Neuronal stem cell (in vitro differentiated cells): ENCODE measurements around the gene GPATCH2L.

Experiments used
- DNase-seq: peaks from one replicate; pipeline ENCODE4 v3.0.0-alpha.2; 2013; ENCODE audit warnings: low spot score
- H2AFZ ChIP-seq: one replicate; pipeline ENCODE4 v1.6.1; 2013; ENCODE audit warnings: mild to moderate bottlenecking, low read length, inconsistent platforms
- H2AK5ac ChIP-seq: 2 replicates; pipeline ENCODE4 v1.6.1; 2013; ENCODE audit warnings: low read depth, mild to moderate bottlenecking, inconsistent platforms, low read length, moderate library complexity, mixed read lengths
- H2BK120ac ChIP-seq: 2 replicates; pipeline ENCODE4 v1.6.1; 2013; ENCODE audit warnings: low read depth, mild to moderate bottlenecking, inconsistent platforms, low read length, moderate library complexity, mixed read lengths
- H2BK12ac ChIP-seq: one replicate; pipeline ENCODE4 v1.6.1; 2013; ENCODE audit warnings: low read length, inconsistent platforms
- H2BK15ac ChIP-seq: 2 replicates; pipeline ENCODE4 v1.6.1; 2013; ENCODE audit warnings: mild to moderate bottlenecking, low read length, inconsistent platforms, mixed read lengths
- H2BK5ac ChIP-seq: one replicate; pipeline ENCODE4 v1.6.1; 2013; ENCODE audit warnings: inconsistent platforms, mild to moderate bottlenecking, low read length, moderate library complexity
- H3K14ac ChIP-seq: one replicate; pipeline ENCODE4 v1.6.1; 2013; ENCODE audit warnings: low read length, inconsistent platforms
- H3K18ac ChIP-seq: 2 replicates; pipeline ENCODE4 v1.6.1; 2013; ENCODE audit warnings: low read length, inconsistent platforms
- H3K23ac ChIP-seq: 2 replicates; pipeline ENCODE4 v1.6.1; 2013; ENCODE audit warnings: low read depth, mild to moderate bottlenecking, mixed read lengths, low read length, inconsistent platforms; ENCODE audit not compliant: poor library complexity
- H3K27ac ChIP-seq: replicated peaks from 3 replicates; pipeline ENCODE4 v1.5.1; 2013; ENCODE audit warnings: low read length, inconsistent platforms
- H3K27me3 ChIP-seq, 3 experiments: 2 replicates each; pipeline ENCODE4 v1.6.1; 2013; ENCODE audit warnings: low read length in 3 of 3, mild to moderate bottlenecking in 2 of 3, inconsistent platforms in 1 of 3, low read depth in 1 of 3, mixed read lengths in 1 of 3, moderate library complexity in 1 of 3; ENCODE audit not compliant: control insufficient read depth in 3 of 3, insufficient read depth in 3 of 3
- H3K36me3 ChIP-seq, 2 donors: replicated peaks in 1 of 2; 2 replicates each; pipeline ENCODE4 v1.6.1; 2013; ENCODE audit warnings: low read length in 2 of 2; ENCODE audit not compliant: control insufficient read depth in 2 of 2, insufficient read depth in 2 of 2
- H3K4ac ChIP-seq: 2 replicates; pipeline ENCODE4 v1.6.1; 2013; ENCODE audit warnings: inconsistent platforms, mild to moderate bottlenecking, low read length, moderate library complexity
- H3K4me1 ChIP-seq, 2 donors: 1 replicate in 1 of 2; 2 replicates in 1 of 2; pipeline ENCODE4 v1.6.1; 2013; ENCODE audit warnings: low read length in 2 of 2, low read depth in 1 of 2; ENCODE audit not compliant: control insufficient read depth in 2 of 2, insufficient read depth in 1 of 2
- H3K4me2 ChIP-seq: one replicate; pipeline ENCODE4 v1.6.1; 2013; ENCODE audit warnings: mild to moderate bottlenecking, low read length, inconsistent platforms; ENCODE audit not compliant: insufficient read depth, poor library complexity, severe bottlenecking
- H3K4me3 ChIP-seq, 2 donors: 2 replicates each; pipeline ENCODE4 v1.5.1; 2013; ENCODE audit warnings: low read length in 2 of 2, mild to moderate bottlenecking in 2 of 2, inconsistent platforms in 1 of 2, moderate library complexity in 1 of 2
- H3K79me1 ChIP-seq: one replicate; pipeline ENCODE4 v1.6.1; 2013; ENCODE audit warnings: low read depth, mild to moderate bottlenecking, inconsistent platforms, low read length, moderate library complexity
- H3K9ac ChIP-seq: one replicate; pipeline ENCODE4 v1.6.1; 2013; ENCODE audit warnings: mild to moderate bottlenecking, low read depth, low read length, inconsistent platforms; ENCODE audit not compliant: poor library complexity
- H3K9me3 ChIP-seq, 2 donors: replicated peaks in 1 of 2; 2 replicates each; pipeline versions ENCODE3 to v1.6.1; 2013; ENCODE audit warnings: low read length in 2 of 2, mild to moderate bottlenecking in 2 of 2, inconsistent platforms in 1 of 2, low read depth in 1 of 2, mixed read lengths in 1 of 2, moderate library complexity in 1 of 2; ENCODE audit not compliant: control insufficient read depth in 2 of 2, insufficient read depth in 1 of 2
- H4K8ac ChIP-seq: one replicate; pipeline ENCODE4 v1.6.1; 2013; ENCODE audit warnings: low read depth, mild to moderate bottlenecking, inconsistent platforms, low read length, moderate library complexity
- H4K91ac ChIP-seq: one replicate; pipeline ENCODE4 v1.6.1; 2013; ENCODE audit warnings: low read length, low read depth, mild to moderate bottlenecking, inconsistent platforms; ENCODE audit not compliant: poor library complexity
- WGBS, 2 donors: extraction: QIAGEN DNeasy Blood & Tissue Kit; methylation state at CpG; one replicate each; pipeline ENCODE4 v1.1.7; 2013; ENCODE audit warnings: missing lambda C conversion rate in 2 of 2, mixed read lengths in 1 of 2; ENCODE audit not compliant: insufficient read length in 2 of 2, insufficient replicate concordance in 1 of 2; ENCODE audit errors: extremely low coverage in 2 of 2; 5-methylcytosine and 5-hydroxymethylcytosine counted together

The GPATCH2L gene

GRCh38 chr14:76163668-76164363 lies 12.1 kb downstream of the GPATCH2L start:
- Histone ChIP-seq H3K4ac (no peak overlapping the region), H2BK12ac (no peak overlapping the region), H3K18ac (no peak overlapping the region), H4K91ac (no peak overlapping the region), H3K4me2 (no peak overlapping the region), H2AFZ (no peak overlapping the region), H3K27ac (no peak overlapping the region), H2AK5ac (no peak overlapping the region), H3K36me3 (peaks cover 9 to 89% of the 10 kb centered on the region in 2 donors), H3K27me3 (no peaks in the 10 kb centered on the region), H3K14ac (no peak overlapping the region), H2BK120ac (no peak overlapping the region), H2BK15ac (no peak overlapping the region), H3K4me3 (no peak overlapping the region), H2BK5ac (no peak overlapping the region), H3K9me3 (peaks cover 0 to 6% of the 10 kb centered on the region in 2 donors), H3K23ac (no peak overlapping the region), H3K4me1 (no peaks in the 10 kb centered on the region), H3K79me1 (no peaks in the 10 kb centered on the region), H4K8ac (no peak overlapping the region), H3K9ac (no peak overlapping the region)
- no CpG with 5 or more reads among the region's 8 CpGs for WGBS, 2 donors
- DNase-seq = no peak

- no peak overlapping the region for H3K4me3 ChIP-seq
Observed at GRCh38 chr14:76168531-76168930, 16.8 kb downstream of the GPATCH2L start.

GRCh38 chr14:76169776-76170175 lies 18.1 kb downstream of the GPATCH2L start:
- H2BK120ac ChIP-seq = no peak overlapping the region
- H3K9ac ChIP-seq = no peak overlapping the region
- H3K27me3 ChIP-seq = no peaks in the 10 kb centered on the region
- no CpG with 5 or more reads among the region's 3 CpGs for WGBS, 2 donors
- no peak overlapping the region for H3K4me3 ChIP-seq
- peaks cover 13 to 91% of the 10 kb centered on the region in 2 donors for H3K36me3 ChIP-seq
- H3K23ac ChIP-seq = no peak overlapping the region
- no peak overlapping the region for H2AK5ac ChIP-seq
- no peak overlapping the region for H2BK15ac ChIP-seq
- DNase-seq = no peak
- H3K27ac ChIP-seq = no peak overlapping the region
- no peaks in the 10 kb centered on the region for H3K79me1 ChIP-seq
- no peak overlapping the region for H3K4ac ChIP-seq
- H2BK12ac ChIP-seq = no peak overlapping the region
- H3K9me3 ChIP-seq = peaks cover 0 to 3% of the 10 kb centered on the region in 2 donors
- H3K14ac ChIP-seq = no peak overlapping the region
- no peaks in the 10 kb centered on the region for H3K4me1 ChIP-seq
- no peak overlapping the region for H3K4me2 ChIP-seq
- H2AFZ ChIP-seq = no peak overlapping the region
- H3K18ac ChIP-seq = no peak overlapping the region
- H4K8ac ChIP-seq = no peak overlapping the region
- H4K91ac ChIP-seq = no peak overlapping the region
- H2BK5ac ChIP-seq = no peak overlapping the region

More at GRCh38 chr14:76168531-76168930, 16.8 kb downstream of the GPATCH2L start:
- no peaks in the 10 kb centered on the region for H3K4me1 ChIP-seq
- no peak for DNase-seq
- no peak overlapping the region for H2BK12ac ChIP-seq
- H3K9me3 ChIP-seq = peaks cover 0 to 3% of the 10 kb centered on the region in 2 donors
- no peaks in the 10 kb centered on the region for H3K27me3 ChIP-seq
- H3K14ac ChIP-seq = no peak overlapping the region
- no peak overlapping the region for H3K27ac ChIP-seq
- no peak overlapping the region for H4K91ac ChIP-seq
- H3K79me1 ChIP-seq = no peaks in the 10 kb centered on the region
- no peak overlapping the region for H2AK5ac ChIP-seq
- H3K9ac ChIP-seq = no peak overlapping the region
- H3K36me3 ChIP-seq = peaks cover 13 to 89% of the 10 kb centered on the region in 2 donors
- no peak overlapping the region for H3K4ac ChIP-seq
- no CpG with 5 or more reads among the region's 3 CpGs for WGBS, 2 donors
- H2AFZ ChIP-seq = no peak overlapping the region
- no peak overlapping the region for H2BK15ac ChIP-seq
- H2BK120ac ChIP-seq = no peak overlapping the region
- H3K4me2 ChIP-seq = no peak overlapping the region
- H3K23ac ChIP-seq = no peak overlapping the region
- no peak overlapping the region for H2BK5ac ChIP-seq
- no peak overlapping the region for H3K18ac ChIP-seq
- no peak overlapping the region for H4K8ac ChIP-seq

GRCh38 chr14:76174982-76175381 lies 23.3 kb downstream of the GPATCH2L start:
- H3K4ac ChIP-seq = no peak overlapping the region
- peaks cover 20 to 94% of the 10 kb centered on the region in 2 donors for H3K36me3 ChIP-seq
- no peak overlapping the region for H4K8ac ChIP-seq
- no peaks in the 10 kb centered on the region for H3K4me1 ChIP-seq
- H2BK5ac ChIP-seq = no peak overlapping the region
- no peaks in the 10 kb centered on the region for H3K27me3 ChIP-seq
- H2BK12ac ChIP-seq = no peak overlapping the region
- no peak overlapping the region for H3K18ac ChIP-seq
- H3K9ac ChIP-seq = no peak overlapping the region
- H3K23ac ChIP-seq = no peak overlapping the region
- no peak overlapping the region for H3K27ac ChIP-seq
- H3K4me3 ChIP-seq = no peak overlapping the region
- no peak overlapping the region for H2AK5ac ChIP-seq
- no peak for DNase-seq
- no peak overlapping the region for H2AFZ ChIP-seq
- H3K9me3 ChIP-seq = no peaks in the 10 kb centered on the region
- H3K14ac ChIP-seq = no peak overlapping the region
- no peaks in the 10 kb centered on the region for H3K79me1 ChIP-seq
- no peak overlapping the region for H4K91ac ChIP-seq
- H2BK120ac ChIP-seq = no peak overlapping the region
- no CpG with 5 or more reads among the region's 2 CpGs for WGBS, 2 donors
- no peak overlapping the region for H2BK15ac ChIP-seq
- H3K4me2 ChIP-seq = no peak overlapping the region
